Endometrium (tissue), 2 donors: Measurements from ENCODE around the gene BTBD1.

Experiments used
- FAIRE-seq: peaks from 2 replicates; lab custom pipeline; 2012; peaks lifted over from hg19 to GRCh38; lab: Jason Lieb, UNC
- donor health status: control.
- donor health status: control.

The BTBD1 gene

GRCh38 chr15:83066734-83067637 is at the start of gene BTBD1:
TSS of gene BTBD1 (minus strand) at chr15:83067252. CDS start at chr15:83067151, 101 bp downstream.
- FAIRE-seq: no peak

- FAIRE-seq: no peak
These were observed 48.9 kb upstream of the BTBD1 start for GRCh38 chr15:83115831-83116565.

GRCh38 chr15:83115410-83115809 is 48.4 kb upstream of the BTBD1 start:
- FAIRE-seq: no peak

GRCh38 chr15:83114856-83115255 is 47.8 kb upstream of the BTBD1 start:
- no peak for FAIRE-seq

- FAIRE-seq: no peak
These were observed 47.0 kb upstream of the BTBD1 start for GRCh38 chr15:83113881-83114674.

- no peak for FAIRE-seq
These were observed 45.9 kb upstream of the BTBD1 start for GRCh38 chr15:83112956-83113299.

GRCh38 chr15:83112233-83112955 is 45.3 kb upstream of the BTBD1 start:
- no peak for FAIRE-seq

GRCh38 chr15:83111149-83111548 is 44.1 kb upstream of the BTBD1 start:
- FAIRE-seq: no peak

GRCh38 chr15:83110381-83110780 is 43.3 kb upstream of the BTBD1 start:
- FAIRE-seq: no peak

- no peak for FAIRE-seq
These were observed 42.5 kb upstream of the BTBD1 start for GRCh38 chr15:83109532-83109931.

GRCh38 chr15:83108266-83109219 is 41.5 kb upstream of the BTBD1 start:
- FAIRE-seq: no peak

GRCh38 chr15:83107841-83108181 is 40.8 kb upstream of the BTBD1 start:
- FAIRE-seq: no peak

GRCh38 chr15:83106994-83107840 is 40.2 kb upstream of the BTBD1 start, which contains the start of gene TM6SF1:
TSS of gene TM6SF1 (plus strand) at chr15:83107645. CDS start at chr15:83107681, 36 bp downstream.
- FAIRE-seq: no peak

- FAIRE-seq: no peak
These were observed 38.4 kb upstream of the BTBD1 start for GRCh38 chr15:83105440-83105839.

- no peak for FAIRE-seq
These were observed 37.1 kb upstream of the BTBD1 start for GRCh38 chr15:83104141-83104540.

GRCh38 chr15:83102346-83102745 is 35.3 kb upstream of the BTBD1 start:
- no peak for FAIRE-seq

GRCh38 chr15:83100097-83100646 is 33.1 kb upstream of the BTBD1 start:
- FAIRE-seq: no peak

- FAIRE-seq: no peak
These were observed 32.2 kb upstream of the BTBD1 start for GRCh38 chr15:83099290-83099689.

- FAIRE-seq: no peak
These were observed 31.0 kb upstream of the BTBD1 start for GRCh38 chr15:83098079-83098478.
